Uterus (tissue), 4 donors: ENCODE data around the gene DUSP7. TPM values are rescaled to one million over a fixed set of nuclear protein-coding genes. Genes with fewer than 3 reads are reported as not detected.
A peak's percentile ranks its signal among the peaks of the same experiment; 100 is the strongest.

Experiments
- DNase-seq, 2 donors: peaks; one replicate each; pipeline ENCODE4 v3.0.0-alpha.2; 2019 to 2020
- H3K27ac ChIP-seq, 2 donors: fragments of 200-600 bp; sonication (generic); 1 replicate in 1 of 2; 2 replicates in 1 of 2; pipeline ENCODE4 v1.5.1; 2016 to 2018
- H3K27me3 ChIP-seq, 2 donors: fragments of 200-600 bp; sonication (generic); one replicate each; pipeline ENCODE4 v1.5.1; 2018 to 2019; ENCODE audit warnings: control low read depth in 1 of 2
- H3K36me3 ChIP-seq, 2 donors: fragments of 200-600 bp; sonication (generic); one replicate each; pipeline ENCODE4 v1.5.1; 2019; ENCODE audit warnings: control low read depth in 1 of 2
- H3K4me1 ChIP-seq, 2 donors: fragments of 200-600 bp; sonication (generic); one replicate each; pipeline ENCODE4 v1.5.1; 2018 to 2019; ENCODE audit warnings: control low read depth in 1 of 2
- H3K4me3 ChIP-seq, 2 donors: fragments of 200-600 bp; sonication (generic); 1 replicate in 1 of 2; 2 replicates in 1 of 2; pipeline ENCODE4 v1.5.1; 2018 to 2019; ENCODE audit warnings: mild to moderate bottlenecking in 1 of 2
- H3K9me3 ChIP-seq, 2 donors: fragments of 200-600 bp; sonication (generic); one replicate each; pipeline ENCODE4 v1.5.1; 2019; ENCODE audit warnings: control low read depth in 1 of 2
- CTCF ChIP-seq, 4 experiments: fragments of 200-600 bp in 2 of 4; fragments of 450-650 bp in 2 of 4; sonication (generic) in 2 of 4; IDR thresholded peaks; one replicate each; pipeline ENCODE4 v1.5.1; 2016 to 2019; ENCODE audit warnings: antibody characterized with exemption in 4 of 4, mild to moderate bottlenecking in 2 of 4, moderate library complexity in 1 of 4
- POLR2A ChIP-seq, 2 donors: fragments of 450-650 bp; IDR thresholded peaks; one replicate each; pipeline ENCODE4 v1.6.1; 2016; ENCODE audit warnings: antibody characterized with exemption in 2 of 2, mild to moderate bottlenecking in 1 of 2, moderate library complexity in 1 of 2
- intact Hi-C: fragments of 100-400 bp; cut with DNase I; formaldehyde crosslinking; loops from one replicate; pipeline ENCODE4 v1.15.1; 2023; ENCODE audit warnings: low total_unique reads
- total RNA-seq, 4 donors: library from RNA; depleted of rRNA in 3 of 4; stranded (reverse); fragments of >200 nt in 3 of 4; gene quantifications; one replicate each; pipeline versions ENCODE4 v1.1.0 to v1.2.4, GENCODE V29; 2014 to 2023
- donor health status: DM: yes; HTN: yes; CAD: no.

Gene DUSP7
- total RNA-seq, 4 donors from 2014 or later: 5.6 to 39.1 (median 12.3) TPM

- Histone ChIP-seq H3K4me3 (peak overlapping the region in 1 of 2 donors; percentile 7), H3K4me1 (peaks cover 0 to 37% of the 10 kb centered on the region in 2 donors), H3K9me3 (no peaks in the 10 kb centered on the region), H3K36me3 (no peaks in the 10 kb centered on the region), H3K27ac (peak overlapping the region; percentile 89 to 94), H3K27me3 (no peaks in the 10 kb centered on the region)
- TF ChIP-seq CTCF (IDR thresholded peaks at IDR 0.05): peak; percentile 44 to 69 (median 52)
- TF ChIP-seq POLR2A (IDR thresholded peaks at IDR 0.05): peak in 1 of 2 donors; percentile 22
- peak; percentile 76 to 87 for DNase-seq
- intact Hi-C loops: loop anchor here (5.0 kb wide), 1 partner anchor 51 kb away; no protein-coding TSS in a partner anchor
These were observed 3.5 kb downstream of the DUSP7 start for GRCh38 chr3:52052831-52053306.

GRCh38 chr3:52051444-52051843 is 4.9 kb downstream of the DUSP7 start:
- Histone ChIP-seq H3K27ac (peak overlapping the region; percentile 89 to 94), H3K4me1 (peaks cover 0 to 37% of the 10 kb centered on the region in 2 donors), H3K36me3 (no peaks in the 10 kb centered on the region), H3K27me3 (no peaks in the 10 kb centered on the region), H3K4me3 (no peak overlapping the region), H3K9me3 (no peaks in the 10 kb centered on the region)
- intact Hi-C loops: loop anchor here (5.0 kb wide), 1 partner anchor 49 kb away; no protein-coding TSS in a partner anchor
- TF ChIP-seq POLR2A (IDR thresholded peaks at IDR 0.05) (no peak), CTCF (IDR thresholded peaks at IDR 0.05) (no peak)
- DNase-seq: no peak

- Histone ChIP-seq H3K4me1 (peaks cover 0 to 37% of the 10 kb centered on the region in 2 donors), H3K4me3 (no peak overlapping the region), H3K27ac (no peak overlapping the region), H3K9me3 (no peaks in the 10 kb centered on the region), H3K27me3 (no peaks in the 10 kb centered on the region), H3K36me3 (no peaks in the 10 kb centered on the region)
- intact Hi-C loops: loop anchor here (5.0 kb wide), 1 partner anchor 48 kb away; no protein-coding TSS in a partner anchor
- no peak for DNase-seq
- TF ChIP-seq CTCF (IDR thresholded peaks at IDR 0.05) (no peak), POLR2A (IDR thresholded peaks at IDR 0.05) (no peak)
These were observed 5.8 kb downstream of the DUSP7 start for GRCh38 chr3:52050571-52050970.

GRCh38 chr3:52049503-52049902 is 6.9 kb downstream of the DUSP7 start:
- no peak for DNase-seq
- H3K4me3 ChIP-seq: no peak overlapping the region
- no peak for TF ChIP-seq CTCF (IDR thresholded peaks at IDR 0.05)
- no peak for TF ChIP-seq POLR2A (IDR thresholded peaks at IDR 0.05)
- no peaks in the 10 kb centered on the region for H3K36me3 ChIP-seq
- no peaks in the 10 kb centered on the region for H3K9me3 ChIP-seq
- no peak overlapping the region for H3K27ac ChIP-seq
- intact Hi-C loops: no loop called here
- peaks cover 0 to 33% of the 10 kb centered on the region in 2 donors for H3K4me1 ChIP-seq
- no peaks in the 10 kb centered on the region for H3K27me3 ChIP-seq

- Histone ChIP-seq H3K27me3 (no peaks in the 10 kb centered on the region), H3K9me3 (no peaks in the 10 kb centered on the region), H3K4me1 (peaks cover 0 to 12% of the 10 kb centered on the region in 2 donors), H3K27ac (peak overlapping the region; percentile 33 to 38), H3K36me3 (no peaks in the 10 kb centered on the region), H3K4me3 (no peak overlapping the region)
- TF ChIP-seq CTCF (IDR thresholded peaks at IDR 0.05) (no peak), POLR2A (IDR thresholded peaks at IDR 0.05) (no peak)
- DNase-seq: no peak
- intact Hi-C loops: no loop called here
These were observed 8.9 kb downstream of the DUSP7 start for GRCh38 chr3:52047295-52047960.
